Heart right ventricle (tissue), 16 donors: ENCODE data around the gene PPM1L. TPM values are rescaled to one million over a fixed set of nuclear protein-coding genes. Genes with fewer than 3 reads are reported as not detected.

Experiments used
- ATAC-seq, 8 donors: fragments of 200-7000 bp; cut with Tn5 transposase; one replicate each; pipeline ENCODE4 v1.9.1; 2020; ENCODE audit warnings: mild to moderate bottlenecking in 8 of 8, moderate library complexity in 8 of 8, moderate number of reproducible peaks in 1 of 8
- DNase-seq, 2 donors: peaks; one replicate each; pipeline ENCODE4 v3.0.0-alpha.2; 2020
- H3K27ac ChIP-seq, 10 donors: fragments of 200-600 bp; sonication (generic) in 2 of 10; one replicate each; pipeline versions ENCODE4 v1.5.0 to v1.8.0; 2020 to 2022; ENCODE audit warnings: mild to moderate bottlenecking in 3 of 10
- H3K27me3 ChIP-seq, 7 donors: fragments of 200-600 bp; one replicate each; pipeline ENCODE4 v1.8.0; 2021 to 2022; ENCODE audit warnings: mild to moderate bottlenecking in 2 of 7
- H3K36me3 ChIP-seq, 9 donors: fragments of 200-600 bp; sonication (generic) in 1 of 9; one replicate each; pipeline versions ENCODE4 v1.5.0 to v1.8.0; 2020 to 2022; ENCODE audit warnings: mild to moderate bottlenecking in 2 of 9
- H3K4me1 ChIP-seq, 9 donors: fragments of 200-600 bp; sonication (generic) in 1 of 9; one replicate each; pipeline versions ENCODE4 v1.5.0 to v1.8.0; 2020 to 2022; ENCODE audit warnings: mild to moderate bottlenecking in 4 of 9
- H3K4me3 ChIP-seq, 10 donors: fragments of 200-600 bp; sonication (generic) in 2 of 10; one replicate each; pipeline versions ENCODE4 v1.5.0 to v1.8.0; 2020 to 2022; ENCODE audit warnings: mild to moderate bottlenecking in 7 of 10, moderate library complexity in 2 of 10
- H3K9me3 ChIP-seq, 11 donors: fragments of 200-600 bp in 10 of 11; sonication (generic) in 2 of 11; one replicate each; pipeline versions ENCODE4 v1.5.0 to v1.8.0; 2013 to 2022; ENCODE audit warnings: mild to moderate bottlenecking in 2 of 11, control low read depth in 1 of 11, moderate library complexity in 1 of 11
- CTCF ChIP-seq, 9 donors: fragments of 200-600 bp; sonication (generic) in 2 of 9; IDR thresholded peaks; one replicate each; pipeline versions ENCODE4 v1.5.0 to v1.8.0; 2021 to 2022; ENCODE audit warnings: antibody characterized with exemption in 9 of 9, mild to moderate bottlenecking in 5 of 9, moderate library complexity in 1 of 9
- WGBS, 2 donors: extraction: QIAGEN DNeasy Blood & Tissue Kit; methylation state at CpG; one replicate each; pipeline ENCODE4 v1.1.7; 2013; ENCODE audit warnings: inconsistent platforms in 1 of 2; 5-methylcytosine and 5-hydroxymethylcytosine counted together
- intact Hi-C, 10 donors: fragments of 100-400 bp; cut with DNase I; formaldehyde crosslinking; loops; one replicate each; pipeline versions ENCODE4 v1.11.1 to v1.14.2; 2022
- polyA plus RNA-seq, 2 donors: library from polyadenylated mRNA; stranded (reverse); fragments of 200-250 nt; gene quantifications; one replicate each; pipeline ENCODE4 v1.2.3, GENCODE V29; 2013
- total RNA-seq, 10 donors: library from RNA; stranded (reverse); fragmentation: NEBNext Ultra II Directional in 3 of 10; extraction: Animal tissue kit (Norgen Biotek cat#: 25700) in 3 of 10; gene quantifications; one replicate each; pipeline versions ENCODE4 v1.2.1 to v1.2.4, GENCODE V29; 2021 to 2023
- donor health status: Arrhythmogenic right ventricular cardiomyopathy.
- donor health status: ischemic (EF 13 %, LVEDD 7.1; RV severe dilation, severe dysfunction).
- donor health status: healthy with polysubstance abuse.
- donor health status: DM: no; HTN: yes; CAD: no.
- donor health status: DM: no; HTN: no; CAD: no.
- donor health status: ischemic (EF 25% LVEDD 6.9; RV normal size, moderate dysfunction).
- donor health status: ischemic (EF 25% LVEDD 5.7; RV mildly dilated, moderate dysfunction).
- donor health status: healthy.
- donor health status: DM: yes; HTN: yes; CAD: no.
- donor health status: Ischemic cardiomyopathy.
- donor health status: ischemic (EF 35%, LVEDD 5.7; RV mildly dilated, moderate dysfunction).
- donor health status: nonischemic (EF 11% LVEDD 7.7; RV severe dilation, severe dysfunction).
- donor health status: DM: yes; HTN: yes; CAD: no.
- donor health status: PGD.
- donor health status: ischemic (EF 29% LVEDD 5.4; RV normal size, mild dysfunction).
- donor health status: nonischemic (EF 23%, LVEDD 6.1; RV moderate dilation, normal function).

Gene PPM1L
- total and polyA plus RNA-seq, 12 donors: 4.4 to 55.5 (median 37.7) TPM

DNA sequence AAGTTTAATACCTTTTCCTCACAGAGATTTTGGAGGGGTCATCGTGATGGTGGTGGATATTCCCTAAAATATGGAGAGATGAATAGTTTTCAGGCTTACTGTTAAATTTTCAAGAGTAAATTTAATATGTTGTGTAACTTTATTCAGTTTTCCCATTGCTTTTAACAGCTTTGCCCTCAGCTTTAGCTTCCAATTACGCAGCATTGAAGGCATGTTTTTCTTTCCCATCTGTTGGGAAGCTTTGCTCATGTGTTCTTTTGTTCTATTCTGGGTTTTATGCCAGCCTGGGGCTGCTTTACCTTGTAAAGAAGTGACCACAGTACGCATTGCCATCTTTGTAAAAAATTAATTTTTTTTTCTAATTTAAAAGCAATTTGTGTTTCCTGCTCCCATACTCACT lies 197.7 kb downstream of the PPM1L start:
- no peak for ATAC-seq
- H3K4me3 ChIP-seq: no peak overlapping the region
- H3K27ac ChIP-seq: no peak overlapping the region
- intact Hi-C loops: loop anchor here in 3 of 10 donors (10.0 kb wide), 3 partner anchors 141 to 311 kb away; partner anchors contain the start of gene NMD3 (in 1 of the 3)
- no peaks in the 10 kb centered on the region for H3K36me3 ChIP-seq
- TF ChIP-seq CTCF (IDR thresholded peaks at IDR 0.05): no peak
- H3K27me3 ChIP-seq: no peaks in the 10 kb centered on the region
- no peak for DNase-seq
- peaks cover 0 to 44% (median 13%) of the 10 kb centered on the region in 9 donors for H3K4me1 ChIP-seq
- 88 to 89% methylated on average over 3 of the region's 3 CpGs for WGBS, 2 donors
- H3K9me3 ChIP-seq: peaks cover 0 to 4% (median 0%) of the 10 kb centered on the region in 11 donors

DNA sequence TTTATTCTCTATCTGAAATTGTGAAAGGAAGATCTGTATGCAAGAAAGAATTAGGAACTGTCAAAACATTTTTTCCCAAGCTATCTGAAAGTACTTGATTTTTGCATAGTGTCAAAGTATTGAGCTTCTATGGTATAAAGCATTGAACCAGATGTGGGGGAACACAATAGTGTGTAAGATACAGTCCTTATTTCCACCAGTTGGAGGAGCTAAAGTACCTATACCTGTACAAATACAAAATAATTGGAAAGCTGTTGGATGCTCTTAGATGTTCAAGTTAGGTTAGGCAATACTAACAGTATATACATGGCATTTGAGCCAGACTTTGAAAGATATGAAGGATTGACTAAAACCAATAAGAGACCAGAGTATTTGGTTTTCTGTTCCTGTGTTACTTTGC lies 200.8 kb downstream of the PPM1L start:
- DNase-seq (no peak), ATAC-seq (peak in 1 of 8 donors; percentile 37)
- H3K27ac ChIP-seq: no peak overlapping the region
- TF ChIP-seq CTCF (IDR thresholded peaks at IDR 0.05): peak in 6 of 9 donors; percentile 27 to 50 (median 32)
- peaks cover 0 to 17% (median 10%) of the 10 kb centered on the region in 9 donors for H3K4me1 ChIP-seq
- no peaks in the 10 kb centered on the region for H3K9me3 ChIP-seq
- no peaks in the 10 kb centered on the region for H3K27me3 ChIP-seq
- intact Hi-C loops: loop anchor here in 3 of 10 donors (10.0 kb wide), 3 partner anchors 138 to 308 kb away; partner anchors contain the start of gene NMD3 (in 1 of the 3)
- no peak overlapping the region for H3K4me3 ChIP-seq
- no peaks in the 10 kb centered on the region for H3K36me3 ChIP-seq

GRCh38 chr3:160960568-160960967 lies 204.5 kb downstream of the PPM1L start:
- Histone ChIP-seq H3K4me1 (no peaks in the 10 kb centered on the region), H3K27ac (no peak overlapping the region), H3K36me3 (no peaks in the 10 kb centered on the region), H3K9me3 (no peaks in the 10 kb centered on the region), H3K4me3 (no peak overlapping the region), H3K27me3 (no peaks in the 10 kb centered on the region)
- 63 to 76% methylated on average over 1 of the region's 1 CpG for WGBS, 2 donors
- intact Hi-C loops: no loop called here
- ATAC-seq: no peak
- TF ChIP-seq CTCF (IDR thresholded peaks at IDR 0.05): no peak
- no peak for DNase-seq

DNA sequence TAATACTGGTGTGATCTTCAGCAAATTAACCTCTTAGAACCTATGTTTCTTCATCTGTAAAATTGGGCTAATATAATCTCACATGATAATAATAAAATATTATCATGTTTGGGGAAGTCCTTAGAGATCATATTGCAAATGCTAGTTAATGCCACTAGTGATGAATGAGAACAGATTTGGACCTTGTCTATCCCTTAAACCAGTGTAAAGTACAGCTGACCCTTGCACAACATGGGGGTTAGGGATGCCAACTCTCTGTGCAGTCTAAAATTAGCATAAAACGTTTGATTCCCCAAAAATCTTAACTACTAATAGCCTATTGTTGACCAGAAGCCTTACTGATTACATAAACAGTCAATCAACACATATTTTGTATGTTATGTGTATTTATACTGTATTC lies 207.9 kb downstream of the PPM1L start:
- WGBS, 2 donors: 9 to 14% methylated on average over 1 of the region's 1 CpG
- TF ChIP-seq CTCF (IDR thresholded peaks at IDR 0.05): no peak

More for the DNA sequence above, 207.9 kb downstream of the PPM1L start:
- H3K36me3 ChIP-seq: no peaks in the 10 kb centered on the region
- no peak for ATAC-seq
- peaks cover 0 to 5% (median 0%) of the 10 kb centered on the region in 9 donors for H3K4me1 ChIP-seq
- H3K27me3 ChIP-seq: no peaks in the 10 kb centered on the region
- H3K27ac ChIP-seq: no peak overlapping the region
- peaks cover 0 to 4% (median 0%) of the 10 kb centered on the region in 11 donors for H3K9me3 ChIP-seq
- intact Hi-C loops: no loop called here
- no peak for DNase-seq
- no peak overlapping the region for H3K4me3 ChIP-seq
